ENCODE measurements around the gene DSCAM.

DNA sequence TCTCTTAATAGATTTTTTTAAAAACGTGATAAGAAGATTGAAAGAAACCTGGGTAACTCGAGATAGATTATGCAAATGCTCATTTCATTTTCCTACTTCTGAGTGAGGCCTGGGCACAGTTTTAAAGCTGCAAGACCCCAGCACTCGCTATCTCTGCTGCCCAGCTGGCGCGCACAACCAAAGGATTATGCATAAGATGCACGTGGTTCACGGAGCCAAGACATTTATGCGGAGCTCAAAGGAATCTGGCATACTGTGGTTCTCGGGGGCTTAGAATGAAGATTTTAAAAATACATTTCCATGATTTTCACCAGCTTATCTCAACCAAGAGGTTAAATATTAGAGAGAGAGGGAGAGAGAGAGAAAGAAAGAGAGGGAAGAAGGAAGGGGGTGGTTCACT lies 210.9 kb downstream of the DSCAM start:
- TF ChIP-seq, protein P1, sequence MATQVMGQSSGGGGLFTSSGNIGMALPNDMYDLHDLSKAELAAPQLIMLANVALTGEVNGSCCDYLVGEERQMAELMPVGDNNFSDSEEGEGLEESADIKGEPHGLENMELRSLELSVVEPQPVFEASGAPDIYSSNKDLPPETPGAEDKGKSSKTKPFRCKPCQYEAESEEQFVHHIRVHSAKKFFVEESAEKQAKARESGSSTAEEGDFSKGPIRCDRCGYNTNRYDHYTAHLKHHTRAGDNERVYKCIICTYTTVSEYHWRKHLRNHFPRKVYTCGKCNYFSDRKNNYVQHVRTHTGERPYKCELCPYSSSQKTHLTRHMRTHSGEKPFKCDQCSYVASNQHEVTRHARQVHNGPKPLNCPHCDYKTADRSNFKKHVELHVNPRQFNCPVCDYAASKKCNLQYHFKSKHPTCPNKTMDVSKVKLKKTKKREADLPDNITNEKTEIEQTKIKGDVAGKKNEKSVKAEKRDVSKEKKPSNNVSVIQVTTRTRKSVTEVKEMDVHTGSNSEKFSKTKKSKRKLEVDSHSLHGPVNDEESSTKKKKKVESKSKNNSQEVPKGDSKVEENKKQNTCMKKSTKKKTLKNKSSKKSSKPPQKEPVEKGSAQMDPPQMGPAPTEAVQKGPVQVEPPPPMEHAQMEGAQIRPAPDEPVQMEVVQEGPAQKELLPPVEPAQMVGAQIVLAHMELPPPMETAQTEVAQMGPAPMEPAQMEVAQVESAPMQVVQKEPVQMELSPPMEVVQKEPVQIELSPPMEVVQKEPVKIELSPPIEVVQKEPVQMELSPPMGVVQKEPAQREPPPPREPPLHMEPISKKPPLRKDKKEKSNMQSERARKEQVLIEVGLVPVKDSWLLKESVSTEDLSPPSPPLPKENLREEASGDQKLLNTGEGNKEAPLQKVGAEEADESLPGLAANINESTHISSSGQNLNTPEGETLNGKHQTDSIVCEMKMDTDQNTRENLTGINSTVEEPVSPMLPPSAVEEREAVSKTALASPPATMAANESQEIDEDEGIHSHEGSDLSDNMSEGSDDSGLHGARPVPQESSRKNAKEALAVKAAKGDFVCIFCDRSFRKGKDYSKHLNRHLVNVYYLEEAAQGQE (IDR thresholded peaks at IDR 0.05; ENCODE audit: unreplicated experiment), result no peak
- TF ChIP-seq CTCF (conservative IDR thresholded peaks at IDR 0.05; ENCODE audit: low read depth in 2 of 2), result no peak
- no peak for TF ChIP-seq POLR2AphosphoS5 (IDR thresholded peaks at IDR 0.05; ENCODE audit: low read depth)
- no peak for TF ChIP-seq EZH2 (IDR thresholded peaks at IDR 0.05; ENCODE audit: low read depth, unreplicated experiment)
- TF ChIP-seq, protein P2, sequence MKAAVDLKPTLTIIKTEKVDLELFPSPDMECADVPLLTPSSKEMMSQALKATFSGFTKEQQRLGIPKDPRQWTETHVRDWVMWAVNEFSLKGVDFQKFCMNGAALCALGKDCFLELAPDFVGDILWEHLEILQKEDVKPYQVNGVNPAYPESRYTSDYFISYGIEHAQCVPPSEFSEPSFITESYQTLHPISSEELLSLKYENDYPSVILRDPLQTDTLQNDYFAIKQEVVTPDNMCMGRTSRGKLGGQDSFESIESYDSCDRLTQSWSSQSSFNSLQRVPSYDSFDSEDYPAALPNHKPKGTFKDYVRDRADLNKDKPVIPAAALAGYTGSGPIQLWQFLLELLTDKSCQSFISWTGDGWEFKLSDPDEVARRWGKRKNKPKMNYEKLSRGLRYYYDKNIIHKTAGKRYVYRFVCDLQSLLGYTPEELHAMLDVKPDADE (IDR thresholded peaks at IDR 0.05), result no peak
- no peak for TF ChIP-seq EZH2phosphoT487 (IDR thresholded peaks at IDR 0.05; ENCODE audit: unreplicated experiment)
- TF ChIP-seq ZNF331 (CRISPR knock-in tag; IDR thresholded peaks at IDR 0.05; ENCODE audit: low read depth), result no peak
- no peak for TF ChIP-seq CREB1 (CRISPR knock-in tag; IDR thresholded peaks at IDR 0.05; ENCODE audit: low read depth)
- TF ChIP-seq NANOG (IDR thresholded peaks at IDR 0.05; ENCODE audit: borderline replicate concordance), result no peak
- no peak for TF ChIP-seq STAT1 (IDR thresholded peaks at IDR 0.05; ENCODE audit: unreplicated experiment)
- no peak for TF ChIP-seq JUNB (IDR thresholded peaks at IDR 0.05; ENCODE audit: unreplicated experiment)

All from GM23338 (cell line).